Kidney tubule cell (primary cell): ENCODE measurements around the gene PIGL.

Experiments
- DNase-seq: peaks from one replicate; pipeline ENCODE4 v3.0.0-alpha.2; 2018; ENCODE audit warnings: low spot score

PIGL gene

GRCh38 chr17:16273929-16274339 is 56.9 kb downstream of the PIGL start:
- no peak for DNase-seq

- no peak for DNase-seq
These were observed 58.0 kb downstream of the PIGL start for GRCh38 chr17:16275024-16275423.

- DNase-seq: no peak
These were observed 60.2 kb downstream of the PIGL start for GRCh38 chr17:16277163-16277562.

- DNase-seq: no peak
These were observed 64.3 kb downstream of the PIGL start for GRCh38 chr17:16281351-16281750.

GRCh38 chr17:16282522-16282921 is 65.5 kb downstream of the PIGL start:
- peak; percentile 89 for DNase-seq

- no peak for DNase-seq
These were observed 66.7 kb downstream of the PIGL start for GRCh38 chr17:16283705-16284104.

- no peak for DNase-seq
These were observed 68.6 kb downstream of the PIGL start for GRCh38 chr17:16285646-16286008.

- DNase-seq: peak; percentile 96
These were observed 69.3 kb downstream of the PIGL start for GRCh38 chr17:16286009-16286946.

- DNase-seq: no peak
These were observed 70.0 kb downstream of the PIGL start for GRCh38 chr17:16286947-16287562.

- DNase-seq: peak; percentile 30
These were observed 70.6 kb downstream of the PIGL start for GRCh38 chr17:16287563-16288027.

- no peak for DNase-seq
These were observed 72.0 kb downstream of the PIGL start for GRCh38 chr17:16288860-16289571.

GRCh38 chr17:16293931-16294330 is 76.9 kb downstream of the PIGL start:
- peak; percentile 45 for DNase-seq

GRCh38 chr17:16294560-16294959 is 77.5 kb downstream of the PIGL start:
- no peak for DNase-seq

- peak; percentile 23 for DNase-seq
These were observed 79.1 kb downstream of the PIGL start for GRCh38 chr17:16296072-16296471.

- no peak for DNase-seq
These were observed 80.5 kb downstream of the PIGL start for GRCh38 chr17:16297367-16298139.

GRCh38 chr17:16298140-16298662 is 81.2 kb downstream of the PIGL start:
- no peak for DNase-seq

- DNase-seq: no peak
These were observed 83.5 kb downstream of the PIGL start for GRCh38 chr17:16300554-16300953.

GRCh38 chr17:16301963-16302855 is 85.2 kb downstream of the PIGL start:
- peak; percentile 58 for DNase-seq

- no peak for DNase-seq
These were observed 85.8 kb downstream of the PIGL start for GRCh38 chr17:16302856-16303255.

GRCh38 chr17:16304830-16305229 is 87.8 kb downstream of the PIGL start:
- DNase-seq: peak; percentile 17

GRCh38 chr17:16306211-16306610 is 89.2 kb downstream of the PIGL start:
- no peak for DNase-seq
